ENCODE measurements around the gene C6orf118. TPM values are rescaled to one million over a fixed set of nuclear protein-coding genes. Genes with fewer than 3 reads are reported as not detected.

C6orf118 gene
- total and polyA plus RNA-seq, 2 experiments from 2014 or later: not detected

DNA sequence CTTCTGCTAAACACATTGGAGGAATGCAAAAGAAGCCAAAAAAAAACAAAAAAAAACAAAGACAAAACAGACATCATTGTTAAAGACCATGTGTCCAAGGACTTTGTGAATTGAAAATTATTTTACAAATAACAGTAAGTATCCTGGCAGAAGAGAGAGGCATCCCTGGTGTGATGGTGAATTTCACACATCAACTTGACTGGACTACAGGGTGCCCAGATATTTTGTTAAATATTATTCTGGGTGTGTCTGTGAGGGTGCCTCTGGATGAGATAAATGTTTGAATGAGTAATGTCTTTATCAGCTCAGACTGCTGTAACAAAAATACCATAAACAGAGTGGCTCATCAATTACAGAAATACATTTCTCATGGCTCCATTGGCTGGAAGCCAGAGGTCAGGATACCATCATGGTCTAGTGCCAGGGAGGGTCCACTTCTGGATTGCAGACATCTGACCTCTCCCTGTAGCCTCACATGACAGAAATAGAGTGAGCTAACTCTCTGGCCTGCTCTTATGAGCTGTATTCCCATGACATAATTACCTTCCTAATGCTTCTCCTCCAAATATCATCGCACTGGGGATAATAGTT is 12.2 kb upstream of the C6orf118 start:
- H3K79me2 ChIP-seq (ENCODE audit: insufficient read depth): no peaks in the 10 kb centered on the region
- no peaks in the 10 kb centered on the region for H3F3A ChIP-seq (ENCODE audit: insufficient read depth)
- 24 to 32% methylated on average over 1 of the region's 1 CpG for WGBS, 2 experiments (ENCODE audit: low coverage in 1 of 2, low lambda C conversion rate in 2 of 2, missing lambda C conversion rate in 2 of 2)
- H3K27ac ChIP-seq: no peak overlapping the region
- no peaks in the 10 kb centered on the region for H3K36me3 ChIP-seq (ENCODE audit: low read depth)
- no peak overlapping the region for H2AFZ ChIP-seq
- H3K9ac ChIP-seq: no peak overlapping the region
- no peak for DNase-seq
- no peaks in the 10 kb centered on the region for H4K20me1 ChIP-seq (ENCODE audit: insufficient read depth)
- TF ChIP-seq EZH2phosphoT487 (IDR thresholded peaks at IDR 0.05; ENCODE audit: insufficient read depth, low read depth) (no peak), EZH2 (IDR thresholded peaks at IDR 0.05; ENCODE audit: insufficient read depth, poor library complexity, severe bottlenecking) (no peak)
- no peaks in the 10 kb centered on the region for H3K9me3 ChIP-seq (ENCODE audit: low read depth)
- in situ Hi-C loops (cut with MboI): no loop called here
- no peak overlapping the region for H3K4me3 ChIP-seq
- no peaks in the 10 kb centered on the region for H3K4me1 ChIP-seq (ENCODE audit: insufficient read depth)
- no peak overlapping the region for H3K4me2 ChIP-seq (ENCODE audit: unreplicated experiment)
- no peaks in the 10 kb centered on the region for H3K9me2 ChIP-seq (ENCODE audit: insufficient read depth)
- H3K27me3 ChIP-seq (replicated peaks; ENCODE audit: insufficient read depth): no peaks in the 10 kb centered on the region

DNA sequence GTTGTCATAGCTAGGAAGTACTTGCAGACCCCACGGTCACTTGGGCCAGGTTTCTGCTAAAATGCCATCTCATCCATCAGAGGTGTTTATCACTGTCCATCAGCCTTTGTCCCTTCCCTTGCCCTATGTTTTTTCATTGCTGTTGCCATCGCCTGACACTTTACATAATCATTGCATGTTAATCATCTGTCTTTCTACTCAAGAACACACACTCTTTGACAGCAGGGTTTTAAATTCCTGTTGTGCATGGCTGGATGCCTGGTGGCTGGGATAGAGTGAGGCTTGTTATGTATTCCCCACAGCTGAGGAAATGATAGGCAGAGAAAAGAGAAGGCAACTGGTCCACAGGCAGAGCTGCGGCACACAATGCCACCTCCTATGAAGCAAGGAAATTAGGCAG is 11.7 kb upstream of the C6orf118 start:
- H4K20me1 ChIP-seq (ENCODE audit: insufficient read depth): no peaks in the 10 kb centered on the region
- no peak overlapping the region for H3K4me3 ChIP-seq
- H2AFZ ChIP-seq: no peak overlapping the region
- 18 to 31% methylated on average over 3 of the region's 3 CpGs for WGBS, 2 experiments (ENCODE audit: low coverage in 1 of 2, low lambda C conversion rate in 2 of 2, missing lambda C conversion rate in 2 of 2)
- no peaks in the 10 kb centered on the region for H3K79me2 ChIP-seq (ENCODE audit: insufficient read depth)
- no peak overlapping the region for H3K4me2 ChIP-seq (ENCODE audit: unreplicated experiment)
- H3K27me3 ChIP-seq (replicated peaks; ENCODE audit: insufficient read depth): no peaks in the 10 kb centered on the region
- H3K36me3 ChIP-seq (ENCODE audit: low read depth): no peaks in the 10 kb centered on the region
- H3K27ac ChIP-seq: no peak overlapping the region
- no peak for TF ChIP-seq EZH2phosphoT487 (IDR thresholded peaks at IDR 0.05; ENCODE audit: insufficient read depth, low read depth)
- DNase-seq: no peak
- no peaks in the 10 kb centered on the region for H3K9me2 ChIP-seq (ENCODE audit: insufficient read depth)
- no peaks in the 10 kb centered on the region for H3K9me3 ChIP-seq (ENCODE audit: low read depth)
- H3K4me1 ChIP-seq (ENCODE audit: insufficient read depth): no peaks in the 10 kb centered on the region
- no peak overlapping the region for H3K9ac ChIP-seq
- in situ Hi-C loops (cut with MboI): no loop called here
- no peaks in the 10 kb centered on the region for H3F3A ChIP-seq (ENCODE audit: insufficient read depth)

DNA sequence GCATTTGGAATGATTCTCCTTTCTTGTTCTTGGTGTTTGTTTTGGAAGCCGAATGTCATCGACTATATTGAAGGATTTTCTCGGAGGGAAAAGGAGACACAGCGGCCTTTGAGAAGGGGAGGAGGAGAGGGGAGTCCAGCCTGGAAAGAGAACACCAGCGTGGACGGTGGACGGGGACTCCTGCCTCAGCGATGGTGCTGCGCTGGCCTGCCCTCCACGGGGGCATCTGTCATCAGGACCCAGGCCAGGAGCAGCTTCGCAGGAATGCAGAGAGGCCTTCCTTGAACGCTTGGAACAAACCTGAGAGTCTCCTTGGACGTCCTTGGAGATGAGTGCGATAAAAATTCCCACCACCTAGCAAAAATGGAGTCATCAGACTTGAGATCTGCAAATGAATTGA is 8.3 kb upstream of the C6orf118 start:
- Histone ChIP-seq H3K4me1 (ENCODE audit: insufficient read depth) (no peaks in the 10 kb centered on the region), H3K9ac (no peak overlapping the region), H3K36me3 (ENCODE audit: low read depth) (no peaks in the 10 kb centered on the region), H3K4me2 (ENCODE audit: unreplicated experiment) (no peak overlapping the region), H3K9me3 (ENCODE audit: low read depth) (no peaks in the 10 kb centered on the region), H3K27ac (no peak overlapping the region), H3F3A (ENCODE audit: insufficient read depth) (no peaks in the 10 kb centered on the region), H4K20me1 (ENCODE audit: insufficient read depth) (no peaks in the 10 kb centered on the region), H3K4me3 (no peak overlapping the region), H3K27me3 (replicated peaks; ENCODE audit: insufficient read depth) (no peaks in the 10 kb centered on the region), H2AFZ (no peak overlapping the region), H3K9me2 (ENCODE audit: insufficient read depth) (no peaks in the 10 kb centered on the region), H3K79me2 (ENCODE audit: insufficient read depth) (no peaks in the 10 kb centered on the region)
- in situ Hi-C loops (cut with MboI): no loop called here
- DNase-seq: no peak
- TF ChIP-seq EZH2phosphoT487 (IDR thresholded peaks at IDR 0.05; ENCODE audit: insufficient read depth, low read depth) (no peak), EZH2 (IDR thresholded peaks at IDR 0.05; ENCODE audit: insufficient read depth, poor library complexity, severe bottlenecking) (no peak)
- 55% methylated on average over 14 of the region's 14 CpGs for WGBS, 2 experiments (ENCODE audit: low coverage in 1 of 2, low lambda C conversion rate in 2 of 2, missing lambda C conversion rate in 2 of 2)

DNA sequence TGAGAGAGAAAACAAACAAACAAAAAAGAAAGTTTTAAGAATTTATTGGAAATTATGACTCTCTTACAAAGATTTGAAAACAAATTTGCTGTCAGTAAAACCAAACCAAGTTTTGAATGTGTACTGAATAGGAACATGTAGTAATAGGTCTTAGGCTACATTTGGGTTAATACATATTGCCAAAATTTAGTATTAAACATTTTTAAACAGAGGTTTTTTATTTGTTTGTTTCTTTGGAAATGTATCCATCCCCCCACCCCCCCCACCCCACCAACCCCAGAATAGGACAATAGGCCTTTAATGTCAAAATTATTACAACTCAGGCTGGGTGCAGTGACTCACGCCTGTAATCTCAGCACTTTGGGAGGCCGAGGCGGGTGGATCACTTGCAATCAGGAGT is 2.5 kb downstream of the C6orf118 start:
- no peak for DNase-seq
- no peaks in the 10 kb centered on the region for H3K27me3 ChIP-seq (replicated peaks; ENCODE audit: insufficient read depth)
- H3K9ac ChIP-seq: no peak overlapping the region
- H3F3A ChIP-seq (ENCODE audit: insufficient read depth): no peaks in the 10 kb centered on the region
- no peaks in the 10 kb centered on the region for H4K20me1 ChIP-seq (ENCODE audit: insufficient read depth)
- H3K27ac ChIP-seq: no peak overlapping the region
- TF ChIP-seq EZH2 (IDR thresholded peaks at IDR 0.05; ENCODE audit: insufficient read depth, poor library complexity, severe bottlenecking): no peak
- TF ChIP-seq EZH2phosphoT487 (IDR thresholded peaks at IDR 0.05; ENCODE audit: insufficient read depth, low read depth): no peak
- H3K9me2 ChIP-seq (ENCODE audit: insufficient read depth): no peaks in the 10 kb centered on the region
- H3K4me3 ChIP-seq: no peak overlapping the region
- H3K4me1 ChIP-seq (ENCODE audit: insufficient read depth): no peaks in the 10 kb centered on the region
- H3K36me3 ChIP-seq (ENCODE audit: low read depth): no peaks in the 10 kb centered on the region
- 45 to 47% methylated on average over 3 of the region's 3 CpGs for WGBS, 2 experiments (ENCODE audit: low coverage in 1 of 2, low lambda C conversion rate in 2 of 2, missing lambda C conversion rate in 2 of 2)
- no peaks in the 10 kb centered on the region for H3K79me2 ChIP-seq (ENCODE audit: insufficient read depth)
- no peak overlapping the region for H2AFZ ChIP-seq
- in situ Hi-C loops (cut with MboI): no loop called here
- H3K9me3 ChIP-seq (ENCODE audit: low read depth): no peaks in the 10 kb centered on the region
- H3K4me2 ChIP-seq (ENCODE audit: unreplicated experiment): no peak overlapping the region

All from GM23248 (cell line).